Nephron (organoid): ENCODE measurements around the gene GPR137B.
A peak's percentile ranks its signal among the peaks of the same experiment; 100 is the strongest.

Source experiments
- H3K27ac Mint-ChIP-seq, 3 experiments: 2 replicates each; pipeline ENCODE4 v1.8.0; 2020; ENCODE audit warnings: mixed read lengths in 3 of 3, mild to moderate bottlenecking in 2 of 3, moderate library complexity in 1 of 3
- H3K27me3 Mint-ChIP-seq: 2 replicates; pipeline ENCODE4 v1.8.0; 2021; ENCODE audit warnings: low read depth, mild to moderate bottlenecking, moderate library complexity, mixed read lengths
- H3K36me3 Mint-ChIP-seq: 2 replicates; pipeline ENCODE4 v1.8.0; 2020; ENCODE audit warnings: low read depth, mixed read lengths
- H3K4me1 Mint-ChIP-seq: 2 replicates; pipeline ENCODE4 v1.8.0; 2020; ENCODE audit warnings: mixed read lengths
- H3K4me3 Mint-ChIP-seq, 3 experiments: 2 replicates each; pipeline ENCODE4 v1.8.0; 2020; ENCODE audit warnings: mild to moderate bottlenecking in 3 of 3, mixed read lengths in 3 of 3, moderate library complexity in 2 of 3
- H3K9me3 Mint-ChIP-seq: 2 replicates; pipeline ENCODE4 v1.8.0; 2020; ENCODE audit warnings: mixed read lengths
- CTCF ChIP-seq, 3 experiments: fragments of 200-600 bp; sonication (generic); IDR thresholded peaks; one replicate each; pipeline ENCODE4 v1.5.0; 2021; ENCODE audit warnings: antibody characterized with exemption in 3 of 3; ENCODE audit not compliant: unreplicated experiment in 3 of 3

Gene GPR137B

GRCh38 chr1:236209185-236209584 lies 66.8 kb downstream of the GPR137B start:
- H3K36me3 Mint-ChIP-seq: peaks cover 25% of the 10 kb centered on the region
- H3K9me3 Mint-ChIP-seq: peaks cover 6% of the 10 kb centered on the region
- H3K27ac Mint-ChIP-seq: peak overlapping the region in 1 of 3 experiments; percentile 25
- H3K27me3 Mint-ChIP-seq: no peaks in the 10 kb centered on the region
- H3K4me1 Mint-ChIP-seq: peaks cover 15% of the 10 kb centered on the region
- no peak for TF ChIP-seq CTCF (IDR thresholded peaks at IDR 0.05; ENCODE audit: unreplicated experiment in 3 of 3)
- no peak overlapping the region for H3K4me3 Mint-ChIP-seq

GRCh38 chr1:236209713-236210112 lies 67.4 kb downstream of the GPR137B start:
- Mint-ChIP-seq H3K4me3 (no peak overlapping the region), H3K36me3 (peaks cover 20% of the 10 kb centered on the region), H3K9me3 (peaks cover under 1% of the 10 kb centered on the region), H3K27ac (peak overlapping the region in 1 of 3 experiments; percentile 25), H3K27me3 (no peaks in the 10 kb centered on the region), H3K4me1 (peaks cover 15% of the 10 kb centered on the region)
- no peak for TF ChIP-seq CTCF (IDR thresholded peaks at IDR 0.05; ENCODE audit: unreplicated experiment in 3 of 3)

GRCh38 chr1:236211815-236212214 lies 69.5 kb downstream of the GPR137B start:
- H3K27me3 Mint-ChIP-seq: no peaks in the 10 kb centered on the region
- H3K4me3 Mint-ChIP-seq: no peak overlapping the region
- no peak for TF ChIP-seq CTCF (IDR thresholded peaks at IDR 0.05; ENCODE audit: unreplicated experiment in 3 of 3)
- H3K36me3 Mint-ChIP-seq: peaks cover 16% of the 10 kb centered on the region
- no peak overlapping the region for H3K27ac Mint-ChIP-seq
- H3K4me1 Mint-ChIP-seq: peaks cover 7% of the 10 kb centered on the region
- H3K9me3 Mint-ChIP-seq: no peaks in the 10 kb centered on the region

DNA sequence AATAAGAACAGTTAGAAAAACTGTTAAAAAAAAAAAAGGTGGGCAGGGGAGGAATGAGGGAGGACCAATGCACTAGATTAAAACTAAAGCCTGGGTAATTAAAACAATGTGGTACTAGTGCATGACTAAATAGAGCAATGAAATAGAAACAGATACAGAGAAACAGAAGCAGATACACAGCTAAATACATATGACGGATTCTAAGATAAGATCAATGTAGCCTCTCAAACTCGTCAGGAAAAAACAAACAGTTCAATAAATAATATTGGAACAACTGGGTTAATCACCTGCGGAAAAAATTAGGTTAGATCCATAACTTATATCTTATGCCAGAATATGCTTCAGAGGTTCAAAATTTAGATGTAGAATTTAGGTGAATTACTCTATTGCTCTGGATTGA lies 71.2 kb downstream of the GPR137B start:
- no peaks in the 10 kb centered on the region for H3K27me3 Mint-ChIP-seq
- no peak overlapping the region for H3K27ac Mint-ChIP-seq
- no peak overlapping the region for H3K4me3 Mint-ChIP-seq
- H3K4me1 Mint-ChIP-seq: no peaks in the 10 kb centered on the region
- TF ChIP-seq CTCF (IDR thresholded peaks at IDR 0.05; ENCODE audit: unreplicated experiment in 3 of 3): no peak
- H3K36me3 Mint-ChIP-seq: peaks cover 16% of the 10 kb centered on the region
- no peaks in the 10 kb centered on the region for H3K9me3 Mint-ChIP-seq

GRCh38 chr1:236214761-236215160 lies 72.4 kb downstream of the GPR137B start:
- Mint-ChIP-seq H3K4me3 (no peak overlapping the region), H3K9me3 (no peaks in the 10 kb centered on the region), H3K27ac (no peak overlapping the region), H3K27me3 (no peaks in the 10 kb centered on the region), H3K36me3 (peaks cover 8% of the 10 kb centered on the region), H3K4me1 (no peaks in the 10 kb centered on the region)
- TF ChIP-seq CTCF (IDR thresholded peaks at IDR 0.05; ENCODE audit: unreplicated experiment in 3 of 3): no peak

DNA sequence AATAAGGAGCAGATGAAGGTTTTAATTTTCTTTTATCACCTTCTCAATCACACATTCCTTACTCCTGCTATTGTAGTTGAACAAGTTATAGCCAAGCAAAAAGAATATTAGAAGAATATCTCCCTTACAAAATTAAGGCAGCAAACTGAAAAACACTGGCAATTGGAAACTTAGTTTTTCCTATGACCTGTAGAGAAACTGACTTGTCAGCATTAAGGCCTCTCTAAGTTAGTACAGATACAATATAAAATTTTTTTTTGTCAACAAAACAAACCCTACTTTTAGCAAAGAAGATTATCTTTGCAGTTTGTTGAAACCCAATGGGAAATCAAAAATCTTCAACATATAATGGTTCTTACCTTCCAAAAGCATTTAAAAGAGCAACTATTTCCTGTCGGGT lies 78.1 kb downstream of the GPR137B start:
- Mint-ChIP-seq H3K36me3 (no peaks in the 10 kb centered on the region), H3K27ac (no peak overlapping the region), H3K9me3 (no peaks in the 10 kb centered on the region), H3K4me1 (no peaks in the 10 kb centered on the region), H3K4me3 (no peak overlapping the region), H3K27me3 (no peaks in the 10 kb centered on the region)
- no peak for TF ChIP-seq CTCF (IDR thresholded peaks at IDR 0.05; ENCODE audit: unreplicated experiment in 3 of 3)
